Liver (tissue), 3 donors: ENCODE measurements around the gene ULK3.
A peak's percentile ranks its signal among the peaks of the same experiment; 100 is the strongest.

Experiments used
- CTCF ChIP-seq: fragments of 150-350 bp; IDR thresholded peaks from 2 replicates; pipeline ENCODE4 v1.5.1; 2017; ENCODE audit warnings: improper control_type of control experiment, low read depth, low read length; ENCODE audit not compliant: missing input control
- EGR1 ChIP-seq, 2 donors: IDR thresholded peaks; 2 replicates each; pipeline ENCODE4 v1.6.1; 2016 to 2018; ENCODE audit warnings: antibody characterized with exemption in 2 of 2, low read depth in 2 of 2
- FOXA1 ChIP-seq: IDR thresholded peaks from 2 replicates; pipeline ENCODE4 v1.6.1; 2016; ENCODE audit warnings: antibody characterized with exemption
- GABPA ChIP-seq, 2 donors: IDR thresholded peaks in 1 of 2; conservative IDR thresholded peaks in 1 of 2; 2 replicates each; pipeline ENCODE4 v1.6.1; 2016; ENCODE audit warnings: antibody characterized with exemption in 2 of 2, mild to moderate bottlenecking in 1 of 2, moderate library complexity in 1 of 2
- HNF4A ChIP-seq, 2 donors: conservative IDR thresholded peaks; 2 replicates each; pipeline ENCODE4 v1.6.1; 2016; ENCODE audit warnings: antibody characterized with exemption in 2 of 2, mild to moderate bottlenecking in 2 of 2
- MAX ChIP-seq: IDR thresholded peaks from 2 replicates; pipeline ENCODE4 v1.6.1; 2016; ENCODE audit warnings: antibody characterized with exemption
- NR2F2 ChIP-seq: IDR thresholded peaks from 2 replicates; pipeline ENCODE4 v1.6.1; 2016; ENCODE audit warnings: antibody characterized with exemption
- REST ChIP-seq: IDR thresholded peaks from 2 replicates; pipeline ENCODE4 v1.6.1; 2016; ENCODE audit warnings: antibody characterized with exemption, mild to moderate bottlenecking
- YY1 ChIP-seq: IDR thresholded peaks from 2 replicates; pipeline ENCODE4 v1.6.1; 2016; ENCODE audit warnings: antibody characterized with exemption, mild to moderate bottlenecking
- ZBTB33 ChIP-seq: IDR thresholded peaks from 2 replicates; pipeline ENCODE4 v1.6.1; 2016; ENCODE audit warnings: antibody characterized with exemption
- donor health status: healthy.
- donor health status: healthy.

GRCh38 chr15:74799856-74800558 is 42.9 kb downstream of the ULK3 start:
- TF ChIP-seq GABPA (IDR thresholded peaks at IDR 0.05 in 1 of 2, conservative IDR thresholded peaks at IDR 0.05 in 1 of 2) (no peak), CTCF (peak; percentile 98), FOXA1 (no peak), EGR1 (IDR thresholded peaks at IDR 0.05; ENCODE audit: low read depth in 2 of 2) (no peak), HNF4A (conservative IDR thresholded peaks at IDR 0.05) (peak; percentile 19 to 63), NR2F2 (peak; percentile 7), MAX (peak; percentile 7), REST (no peak), YY1 (no peak), ZBTB33 (no peak)
